Uterus (tissue), 4 donors: Measurements from ENCODE around the gene PDCD1. TPM values are rescaled to one million over a fixed set of nuclear protein-coding genes. Genes with fewer than 3 reads are reported as not detected.

ENCODE experiments used
- DNase-seq, 2 donors: peaks; one replicate each; pipeline ENCODE4 v3.0.0-alpha.2; 2019 to 2020
- H3K27ac ChIP-seq, 2 donors: fragments of 200-600 bp; sonication (generic); 1 replicate in 1 of 2; 2 replicates in 1 of 2; pipeline ENCODE4 v1.5.1; 2016 to 2018
- H3K27me3 ChIP-seq, 2 donors: fragments of 200-600 bp; sonication (generic); one replicate each; pipeline ENCODE4 v1.5.1; 2018 to 2019; ENCODE audit warnings: control low read depth in 1 of 2
- H3K36me3 ChIP-seq, 2 donors: fragments of 200-600 bp; sonication (generic); one replicate each; pipeline ENCODE4 v1.5.1; 2019; ENCODE audit warnings: control low read depth in 1 of 2
- H3K4me1 ChIP-seq, 2 donors: fragments of 200-600 bp; sonication (generic); one replicate each; pipeline ENCODE4 v1.5.1; 2018 to 2019; ENCODE audit warnings: control low read depth in 1 of 2
- H3K4me3 ChIP-seq, 2 donors: fragments of 200-600 bp; sonication (generic); 1 replicate in 1 of 2; 2 replicates in 1 of 2; pipeline ENCODE4 v1.5.1; 2018 to 2019; ENCODE audit warnings: mild to moderate bottlenecking in 1 of 2
- H3K9me3 ChIP-seq, 2 donors: fragments of 200-600 bp; sonication (generic); one replicate each; pipeline ENCODE4 v1.5.1; 2019; ENCODE audit warnings: control low read depth in 1 of 2
- CTCF ChIP-seq, 4 experiments: fragments of 200-600 bp in 2 of 4; fragments of 450-650 bp in 2 of 4; sonication (generic) in 2 of 4; IDR thresholded peaks; one replicate each; pipeline ENCODE4 v1.5.1; 2016 to 2019; ENCODE audit warnings: antibody characterized with exemption in 4 of 4, mild to moderate bottlenecking in 2 of 4, moderate library complexity in 1 of 4
- POLR2A ChIP-seq, 2 donors: fragments of 450-650 bp; IDR thresholded peaks; one replicate each; pipeline ENCODE4 v1.6.1; 2016; ENCODE audit warnings: antibody characterized with exemption in 2 of 2, mild to moderate bottlenecking in 1 of 2, moderate library complexity in 1 of 2
- intact Hi-C: fragments of 100-400 bp; cut with DNase I; formaldehyde crosslinking; loops from one replicate; pipeline ENCODE4 v1.15.1; 2023; ENCODE audit warnings: low total_unique reads
- total RNA-seq, 4 donors: library from RNA; depleted of rRNA in 3 of 4; stranded (reverse); fragments of >200 nt in 3 of 4; gene quantifications; one replicate each; pipeline versions ENCODE4 v1.1.0 to v1.2.4, GENCODE V29; 2014 to 2023
- donor health status: DM: yes; HTN: yes; CAD: no.

PDCD1 gene
- total RNA-seq, 4 donors from 2014 or later: 0.21 TPM; not detected in 3

- TF ChIP-seq POLR2A (IDR thresholded peaks at IDR 0.05): no peak
- no peak for TF ChIP-seq CTCF (IDR thresholded peaks at IDR 0.05)
- peaks cover 0 to 10% of the 10 kb centered on the region in 2 donors for H3K27me3 ChIP-seq
- intact Hi-C loops: no loop called here
- no peak overlapping the region for H3K27ac ChIP-seq
- peaks cover 0 to 15% of the 10 kb centered on the region in 2 donors for H3K4me1 ChIP-seq
- no peak for DNase-seq
- H3K36me3 ChIP-seq: no peaks in the 10 kb centered on the region
- H3K4me3 ChIP-seq: no peak overlapping the region
- H3K9me3 ChIP-seq: no peaks in the 10 kb centered on the region
Observed at GRCh38 chr2:241864168-241864849, 5.6 kb upstream of the PDCD1 start.

GRCh38 chr2:241863536-241863954 lies 4.9 kb upstream of the PDCD1 start:
- peak; percentile 62 to 76 for DNase-seq
- Histone ChIP-seq H3K4me1 (peaks cover 0 to 20% of the 10 kb centered on the region in 2 donors), H3K27me3 (peaks cover 0 to 10% of the 10 kb centered on the region in 2 donors), H3K4me3 (no peak overlapping the region), H3K27ac (peak overlapping the region in 1 of 2 donors; percentile 19), H3K9me3 (no peaks in the 10 kb centered on the region), H3K36me3 (no peaks in the 10 kb centered on the region)
- intact Hi-C loops: no loop called here
- TF ChIP-seq POLR2A (IDR thresholded peaks at IDR 0.05) (no peak), CTCF (IDR thresholded peaks at IDR 0.05) (no peak)

GRCh38 chr2:241862775-241863535 lies 4.3 kb upstream of the PDCD1 start:
- peaks cover 0 to 20% of the 10 kb centered on the region in 2 donors for H3K4me1 ChIP-seq
- intact Hi-C loops: no loop called here
- H3K27ac ChIP-seq: peak overlapping the region in 1 of 2 donors; percentile 19
- TF ChIP-seq POLR2A (IDR thresholded peaks at IDR 0.05) (no peak), CTCF (IDR thresholded peaks at IDR 0.05) (no peak)
- DNase-seq: no peak
- H3K9me3 ChIP-seq: no peaks in the 10 kb centered on the region
- peaks cover 0 to 10% of the 10 kb centered on the region in 2 donors for H3K27me3 ChIP-seq
- no peak overlapping the region for H3K4me3 ChIP-seq
- no peaks in the 10 kb centered on the region for H3K36me3 ChIP-seq

GRCh38 chr2:241862093-241862492 lies 3.4 kb upstream of the PDCD1 start:
- Histone ChIP-seq H3K4me1 (peaks cover 0 to 20% of the 10 kb centered on the region in 2 donors), H3K27me3 (peaks cover 0 to 10% of the 10 kb centered on the region in 2 donors), H3K9me3 (no peaks in the 10 kb centered on the region), H3K27ac (no peak overlapping the region), H3K36me3 (no peaks in the 10 kb centered on the region), H3K4me3 (no peak overlapping the region)
- TF ChIP-seq POLR2A (IDR thresholded peaks at IDR 0.05) (no peak), CTCF (IDR thresholded peaks at IDR 0.05) (no peak)
- DNase-seq: no peak
- intact Hi-C loops: no loop called here

- no peak for TF ChIP-seq POLR2A (IDR thresholded peaks at IDR 0.05)
- no peak for TF ChIP-seq CTCF (IDR thresholded peaks at IDR 0.05)
- no peaks in the 10 kb centered on the region for H3K36me3 ChIP-seq
- H3K4me1 ChIP-seq: peaks cover 0 to 14% of the 10 kb centered on the region in 2 donors
- peak overlapping the region in 1 of 2 donors; percentile 95 for H3K27ac ChIP-seq
- H3K4me3 ChIP-seq: no peak overlapping the region
- no peaks in the 10 kb centered on the region for H3K9me3 ChIP-seq
- peaks cover 0 to 10% of the 10 kb centered on the region in 2 donors for H3K27me3 ChIP-seq
- DNase-seq: no peak
- intact Hi-C loops: no loop called here
Observed at GRCh38 chr2:241861264-241861663, 2.6 kb upstream of the PDCD1 start.
